Keratinocyte (primary cell): ENCODE measurements around the gene RTBDN. TPM values are rescaled to one million over a fixed set of nuclear protein-coding genes. Genes with fewer than 3 reads are reported as not detected.
A peak's percentile ranks its signal among the peaks of the same experiment; 100 is the strongest.

Source experiments
- DNase-seq: peaks from one replicate; pipeline ENCODE4 v3.0.0-alpha.2; 2011; ENCODE audit warnings: low read depth, missing footprints, low spot score
- FAIRE-seq: peaks from 2 replicates; lab custom pipeline; 2011; peaks lifted over from hg19 to GRCh38; lab: Jason Lieb, UNC
- H2AFZ ChIP-seq: 2 replicates; pipeline ENCODE4 v1.6.0; 2012; ENCODE audit warnings: low read length, control low read depth, inconsistent platforms; ENCODE audit not compliant: control insufficient read depth
- H3K27ac ChIP-seq: 2 replicates; pipeline ENCODE4 v1.5.1; 2011; ENCODE audit warnings: low read length; ENCODE audit not compliant: control insufficient read depth, insufficient read depth
- H3K27me3 ChIP-seq: 3 replicates; pipeline ENCODE4 v1.6.0; 2011; ENCODE audit warnings: low read length; ENCODE audit not compliant: control insufficient read depth, insufficient read depth; ENCODE audit errors: extremely low read depth
- H3K36me3 ChIP-seq, 2 experiments: 2 replicates in 1 of 2; 3 replicates in 1 of 2; pipeline ENCODE4 v1.5.1; 2011; ENCODE audit warnings: low read length in 2 of 2, mild to moderate bottlenecking in 1 of 2; ENCODE audit not compliant: control insufficient read depth in 2 of 2, insufficient read depth in 2 of 2; ENCODE audit errors: extremely low read depth in 1 of 2
- H3K4me1 ChIP-seq: 3 replicates; pipeline ENCODE4 v1.5.1; 2011; ENCODE audit warnings: low read length; ENCODE audit not compliant: control insufficient read depth, insufficient read depth; ENCODE audit errors: extremely low read depth
- H3K4me2 ChIP-seq: 3 replicates; pipeline ENCODE4 v1.6.0; 2011; ENCODE audit warnings: low read depth, low read length; ENCODE audit not compliant: control insufficient read depth, insufficient read depth; ENCODE audit errors: extremely low read depth
- H3K4me3 ChIP-seq, 3 experiments: fragments of 200-600 bp in 1 of 3; sonication (generic) in 1 of 3; 2 replicates in 2 of 3; 3 replicates in 1 of 3; pipeline ENCODE4 v1.5.1; 2011 to 2016; ENCODE audit warnings: low read length in 3 of 3, mild to moderate bottlenecking in 3 of 3, control low read depth in 2 of 3, inconsistent platforms in 1 of 3, low read depth in 1 of 3, mixed read lengths in 1 of 3, mixed run types in 1 of 3, moderate library complexity in 1 of 3; ENCODE audit not compliant: control insufficient read depth in 2 of 3, insufficient read depth in 2 of 3; ENCODE audit errors: extremely low read depth in 1 of 3
- H3K79me2 ChIP-seq: 2 replicates; pipeline ENCODE4 v1.6.0; 2012; ENCODE audit warnings: low read length; ENCODE audit not compliant: control insufficient read depth, insufficient read depth
- H3K9ac ChIP-seq: 3 replicates; pipeline ENCODE4 v1.6.0; 2011; ENCODE audit warnings: low read length; ENCODE audit not compliant: control insufficient read depth, insufficient read depth; ENCODE audit errors: extremely low read depth
- H3K9me1 ChIP-seq: 3 replicates; pipeline ENCODE4 v1.6.0; 2011; ENCODE audit warnings: low read length; ENCODE audit not compliant: control insufficient read depth, insufficient read depth; ENCODE audit errors: extremely low read depth
- H3K9me3 ChIP-seq: 2 replicates; pipeline ENCODE4 v1.5.1; 2012; ENCODE audit warnings: low read depth, low read length; ENCODE audit not compliant: control insufficient read depth
- H4K20me1 ChIP-seq: 3 replicates; pipeline ENCODE4 v1.6.0; 2011; ENCODE audit warnings: low read length; ENCODE audit not compliant: control insufficient read depth, insufficient read depth; ENCODE audit errors: extremely low read depth
- CTCF ChIP-seq, 3 experiments: IDR thresholded peaks in 1 of 3; conservative IDR thresholded peaks in 1 of 3; optimal IDR thresholded peaks in 1 of 3; 2 replicates in 2 of 3; 3 replicates in 1 of 3; pipeline versions ENCODE3 to v1.5.1; 2011; ENCODE audit warnings: low read length in 3 of 3, mild to moderate bottlenecking in 3 of 3, moderate library complexity in 2 of 3, control low read depth in 1 of 3, inconsistent platforms in 1 of 3; ENCODE audit not compliant: insufficient read depth in 2 of 3; ENCODE audit errors: extremely low read depth in 1 of 3
- EZH2 ChIP-seq: IDR thresholded peaks from one replicate; pipeline ENCODE4 v1.6.1; 2012; ENCODE audit warnings: inconsistent platforms, mild to moderate bottlenecking, low read length, moderate library complexity
- dilution Hi-C: fragments of 300-500 bp; cut with MboI; formaldehyde crosslinking; loops from one replicate; pipeline ENCODE4 v1.7.0; 2020; ENCODE audit warnings: low sequenced_read_pairs; ENCODE audit not compliant: extremely low pct_ligation_motif_present
- polyA minus RNA-seq, 3 experiments: library from RNA; depleted of rRNA, polyadenylated mRNA; stranded (reverse); fragments of >200 nt; gene quantifications; 1 replicate in 1 of 3; 2 replicates in 1 of 3; 3 replicates in 1 of 3; pipeline ENCODE4 v1.2.3, GENCODE V29; 2011
- polyA plus RNA-seq, 5 experiments: library from polyadenylated mRNA; depleted of rRNA in 3 of 5; stranded (reverse) in 3 of 5; stranded (forward) in 1 of 5; unstranded in 1 of 5; fragments of >200 nt; gene quantifications; 1 replicate in 1 of 5; 2 replicates in 3 of 5; 3 replicates in 1 of 5; pipeline versions ENCODE4 v1.2.1 to v1.2.3, GENCODE V29; 2011 to 2012; ENCODE audit warnings: missing spikeins in 2 of 5, low read depth in 1 of 5, low replicate concordance in 1 of 5

The RTBDN gene
- polyA plus RNA-seq: not detected in 3 replicates
- polyA plus RNA-seq (2011; ENCODE audit: low read depth): not detected
- polyA plus RNA-seq (2011; cell fraction: cytosol; rRNA removed): not detected in 2 replicates
- not detected in 2 replicates for polyA plus RNA-seq (2011; cell fraction: nucleus; rRNA removed)
- polyA plus RNA-seq (2012; ENCODE audit: low replicate concordance): not detected in 2 replicates
- not detected in 3 replicates for polyA minus RNA-seq
- polyA minus RNA-seq (2011; cell fraction: cytosol; rRNA and poly(A)+ RNA removed): not detected
- not detected in 2 replicates for polyA minus RNA-seq (2011; cell fraction: nucleus; rRNA and poly(A)+ RNA removed)

- no peak for FAIRE-seq
- H3K4me3 ChIP-seq: peak within 1 kb of the TSS; percentile 18 to 45 (median 40)
- dilution Hi-C loops: no loop called here
- no peak for DNase-seq
- H3K79me2 ChIP-seq: no peaks in the 10 kb centered on the region
- H4K20me1 ChIP-seq: no peaks in the 10 kb centered on the region
- peaks cover 63% of the 10 kb centered on the region for H3K27me3 ChIP-seq
- H3K27ac ChIP-seq: no peak within 1 kb of the TSS
- no peak within 1 kb of the TSS for H3K9ac ChIP-seq
- no peaks in the 10 kb centered on the region for H3K9me3 ChIP-seq
- H3K9me1 ChIP-seq: no peaks in the 10 kb centered on the region
- H3K4me2 ChIP-seq: peak within 1 kb of the TSS; percentile 66
- TF ChIP-seq EZH2 (peak; percentile 96), CTCF (optimal IDR thresholded peaks at IDR 0.05 in 1 of 3, IDR thresholded peaks at IDR 0.05 in 1 of 3, conservative IDR thresholded peaks at IDR 0.05 in 1 of 3; ENCODE audit: extremely low read depth in 1 of 3, insufficient read depth in 2 of 3, low read length in 3 of 3) (no peak)
- no peaks in the 10 kb centered on the region for H3K36me3 ChIP-seq
- H3K4me1 ChIP-seq: peaks cover 18% of the 10 kb centered on the region
- no peak within 1 kb of the TSS for H2AFZ ChIP-seq
Observed at GRCh38 chr19:12834566-12834943, at the start of gene RTBDN. Gene RTBDN, minus strand, starts transcription at chr19:12834579. Its CDS starts 4,600 bp downstream, at chr19:12829979.

GRCh38 chr19:12882589-12882988 lies 48.2 kb upstream of the RTBDN start:
- FAIRE-seq (no peak), DNase-seq (no peak)
- H3K27ac ChIP-seq: no peak overlapping the region
- no peaks in the 10 kb centered on the region for H3K79me2 ChIP-seq
- no peak overlapping the region for H3K4me3 ChIP-seq
- no peak overlapping the region for H3K9ac ChIP-seq
- peaks cover 10% of the 10 kb centered on the region for H3K9me3 ChIP-seq
- H3K4me1 ChIP-seq: peaks cover 6% of the 10 kb centered on the region
- H3K4me2 ChIP-seq: no peak overlapping the region
- H4K20me1 ChIP-seq: no peaks in the 10 kb centered on the region
- TF ChIP-seq CTCF (optimal IDR thresholded peaks at IDR 0.05 in 1 of 3, IDR thresholded peaks at IDR 0.05 in 1 of 3, conservative IDR thresholded peaks at IDR 0.05 in 1 of 3; ENCODE audit: extremely low read depth in 1 of 3, insufficient read depth in 2 of 3, low read length in 3 of 3) (no peak), EZH2 (no peak)
- H3K27me3 ChIP-seq: no peaks in the 10 kb centered on the region
- dilution Hi-C loops: no loop called here
- H3K36me3 ChIP-seq: peaks cover 4 to 5% of the 10 kb centered on the region in 2 experiments
- H2AFZ ChIP-seq: no peak overlapping the region
- H3K9me1 ChIP-seq: no peaks in the 10 kb centered on the region
